ENCODE data around the gene A3GALT2. TPM values are rescaled to one million over a fixed set of nuclear protein-coding genes. Genes with fewer than 3 reads are reported as not detected.
A peak's percentile ranks its signal among the peaks of the same experiment; 100 is the strongest.

Gene A3GALT2
- total and polyA plus RNA-seq, 12 donors, result 0.25 TPM; not detected in 11

GRCh38 chr1:33257772-33258712 lies 62.9 kb downstream of the A3GALT2 start:
- H3K27ac ChIP-seq, result peak overlapping the region in 9 of 10 donors; percentile 79 to 94 (median 88)
- H3K4me1 ChIP-seq, result peaks cover 35 to 65% (median 55%) of the 10 kb centered on the region in 9 donors
- ATAC-seq (peak in 2 of 8 donors; percentile 2 to 20), DNase-seq (no peak)
- H3K4me3 ChIP-seq, result peak overlapping the region; percentile 61 to 86 (median 75)
- intact Hi-C loops (cut with DNase I), result loop anchor here in 3 of 10 donors (5.0 to 10.0 kb wide), 2 partner anchors 41 to 133 kb away; no protein-coding TSS in a partner anchor
- H3K9me3 ChIP-seq, result no peaks in the 10 kb centered on the region
- 37 to 39% methylated on average over 19 of the region's 19 CpGs for WGBS, 2 donors
- H3K36me3 ChIP-seq, result peaks cover 0 to 10% (median 4%) of the 10 kb centered on the region in 9 donors
- TF ChIP-seq CTCF (IDR thresholded peaks at IDR 0.05), result no peak
- H3K27me3 ChIP-seq, result no peaks in the 10 kb centered on the region

GRCh38 chr1:33257207-33257771 lies 63.6 kb downstream of the A3GALT2 start:
- Histone ChIP-seq H3K4me3 (peak overlapping the region; percentile 61 to 86 (median 75)), H3K9me3 (no peaks in the 10 kb centered on the region), H3K4me1 (peaks cover 35 to 58% (median 55%) of the 10 kb centered on the region in 9 donors), H3K27ac (peak overlapping the region; percentile 27 to 94 (median 88)), H3K27me3 (no peaks in the 10 kb centered on the region), H3K36me3 (peaks cover 0 to 4% (median 0%) of the 10 kb centered on the region in 9 donors)
- TF ChIP-seq CTCF (IDR thresholded peaks at IDR 0.05), result no peak
- ATAC-seq (peak in 2 of 8 donors; percentile 11), DNase-seq (no peak)
- intact Hi-C loops (cut with DNase I), result loop anchor here in 3 of 10 donors (5.0 to 10.0 kb wide), 2 partner anchors 40 to 132 kb away; no protein-coding TSS in a partner anchor
- 0% methylated on average over 18 of the region's 18 CpGs for WGBS, 2 donors

Small RNA genes lying within 50 kb of the gene (microRNA-seq; reads per million reads assigned to microRNA genes)
- 34.1 to 42.9 reads per million in 2 donors for gene MIR3605

Other genes starting within 250 kb of the A3GALT2 start
- 1 to 10 TPM; 1.5 to 6.9 (median 3.1) TPM for gene AZIN2, start 239.9 kb downstream of the A3GALT2 start, total RNA-seq
- 1 to 10 TPM; 1.1 to 1.2 TPM for gene AZIN2, start 239.9 kb downstream of the A3GALT2 start, polyA plus RNA-seq
- 1 to 10 TPM; 2.0 to 3.7 (median 2.8) TPM for gene TRIM62, start 139.1 kb downstream of the A3GALT2 start, total RNA-seq
- gene TRIM62, start 139.1 kb downstream of the A3GALT2 start, polyA plus RNA-seq, result 1 to 10 TPM; 2.4 to 2.5 TPM
- 10 to 100 TPM; 28.5 to 39.2 (median 32.3) TPM for gene ZNF362, start 64.6 kb downstream of the A3GALT2 start, total RNA-seq
- 10 to 100 TPM in 1 of 2 donors, 1 to 10 TPM in 1; 9.1 to 25.9 TPM for gene ZNF362, start 64.6 kb downstream of the A3GALT2 start, polyA plus RNA-seq
- gene PHC2, start 110.0 kb upstream of the A3GALT2 start, total RNA-seq, result 100 to 1,000 TPM in 5 of 10 donors, 10 to 100 TPM in 5; 96.7 to 136 (median 102) TPM
- 10 to 100 TPM; 81.2 to 95.4 TPM for gene PHC2, start 110.0 kb upstream of the A3GALT2 start, polyA plus RNA-seq
- gene ZSCAN20, start 151.5 kb upstream of the A3GALT2 start, total RNA-seq, result 1 to 10 TPM; 3.4 to 9.3 (median 5.8) TPM
- gene ZSCAN20, start 151.5 kb upstream of the A3GALT2 start, polyA plus RNA-seq, result 1 to 10 TPM in 1 of 2 donors, under 1 TPM in 1; 0.83 to 1.6 TPM